ENCODE results near the gene GPRIN1.

The GPRIN1 gene

GRCh38 chr5:176614805-176615478, 5.0 kb upstream of the GPRIN1 start:
- Histone ChIP-seq H2AFZ (ENCODE audit: low read depth, low read length) (no peak overlapping the region), H3K36me3 (replicated peaks; ENCODE audit: low read depth, low read length) (no peaks in the 10 kb centered on the region), H3K4me2 (ENCODE audit: low read length) (no peak overlapping the region), H4K20me1 (ENCODE audit: insufficient read depth, low read length) (no peaks in the 10 kb centered on the region), H3K4me3 (ENCODE audit: low read length) (no peak overlapping the region), H3K4me1 (ENCODE audit: low read length) (no peaks in the 10 kb centered on the region), H3K79me2 (ENCODE audit: low read length) (no peaks in the 10 kb centered on the region), H3K9ac (ENCODE audit: low read length) (no peak overlapping the region), H3K27me3 (ENCODE audit: low read depth, low read length) (peaks cover 10% of the 10 kb centered on the region; the same call in 1 of the 2 replicates), H3K9me3 (ENCODE audit: insufficient read depth, low read length) (no peaks in the 10 kb centered on the region), H3K27ac (ENCODE audit: low read length) (no peak overlapping the region)
- TF ChIP-seq EZH2phosphoT487 (IDR thresholded peaks at IDR 0.05; ENCODE audit: low read depth) (no peak), CTCF (IDR thresholded peaks at IDR 0.05; ENCODE audit: low read depth, low read length) (no peak)

GRCh38 chr5:176612855-176613254, 2.9 kb upstream of the GPRIN1 start:
- H3K79me2 ChIP-seq (ENCODE audit: low read length) = peaks cover 7% of the 10 kb centered on the region; the same call in 1 of the 2 replicates
- no peak overlapping the region for H3K4me3 ChIP-seq (ENCODE audit: low read length)
- no peak overlapping the region for H3K4me2 ChIP-seq (ENCODE audit: low read length)
- H3K9me3 ChIP-seq (ENCODE audit: insufficient read depth, low read length) = no peaks in the 10 kb centered on the region
- 0 out of 2 replicates have a peak, but pooled peaks cover 5% of the 10 kb centered on the region for H4K20me1 ChIP-seq (ENCODE audit: insufficient read depth, low read length)
- TF ChIP-seq EZH2phosphoT487 (IDR thresholded peaks at IDR 0.05; ENCODE audit: low read depth) = no peak
- TF ChIP-seq CTCF (IDR thresholded peaks at IDR 0.05; ENCODE audit: low read depth, low read length) = no peak
- no peak overlapping the region for H3K9ac ChIP-seq (ENCODE audit: low read length)
- H3K27me3 ChIP-seq (ENCODE audit: low read depth, low read length) = peaks cover 10% of the 10 kb centered on the region; the same call in 1 of the 2 replicates
- H3K27ac ChIP-seq (ENCODE audit: low read length) = no peak overlapping the region
- H3K36me3 ChIP-seq (replicated peaks; ENCODE audit: low read depth, low read length) = no peaks in the 10 kb centered on the region
- H3K4me1 ChIP-seq (ENCODE audit: low read length) = peaks cover 5% of the 10 kb centered on the region; the same call in 1 of the 2 replicates
- no peak overlapping the region for H2AFZ ChIP-seq (ENCODE audit: low read depth, low read length)

GRCh38 chr5:176612008-176612407, 2.1 kb upstream of the GPRIN1 start:
- Histone ChIP-seq H3K9me3 (ENCODE audit: insufficient read depth, low read length) (no peaks in the 10 kb centered on the region), H3K4me1 (ENCODE audit: low read length) (peaks cover 5% of the 10 kb centered on the region; the same call in 1 of the 2 replicates), H3K9ac (ENCODE audit: low read length) (no peak overlapping the region), H3K79me2 (ENCODE audit: low read length) (peaks cover 7% of the 10 kb centered on the region; the same call in 1 of the 2 replicates), H3K27me3 (ENCODE audit: low read depth, low read length) (peaks cover 10% of the 10 kb centered on the region; the same call in 1 of the 2 replicates), H3K4me2 (ENCODE audit: low read length) (no peak overlapping the region), H2AFZ (ENCODE audit: low read depth, low read length) (no peak overlapping the region), H4K20me1 (ENCODE audit: insufficient read depth, low read length) (0 out of 2 replicates have a peak, but pooled peaks cover 5% of the 10 kb centered on the region), H3K27ac (ENCODE audit: low read length) (no peak overlapping the region), H3K4me3 (ENCODE audit: low read length) (no peak overlapping the region), H3K36me3 (replicated peaks; ENCODE audit: low read depth, low read length) (no peaks in the 10 kb centered on the region)
- TF ChIP-seq EZH2phosphoT487 (IDR thresholded peaks at IDR 0.05; ENCODE audit: low read depth) = no peak
- no peak for TF ChIP-seq CTCF (IDR thresholded peaks at IDR 0.05; ENCODE audit: low read depth, low read length)

GRCh38 chr5:176611435-176611834, 1.5 kb upstream of the GPRIN1 start:
- no peak for TF ChIP-seq CTCF (IDR thresholded peaks at IDR 0.05; ENCODE audit: low read depth, low read length)
- no peak for TF ChIP-seq EZH2phosphoT487 (IDR thresholded peaks at IDR 0.05; ENCODE audit: low read depth)
- no peak overlapping the region for H3K4me2 ChIP-seq (ENCODE audit: low read length)
- no peaks in the 10 kb centered on the region for H3K9me3 ChIP-seq (ENCODE audit: insufficient read depth, low read length)
- H3K4me3 ChIP-seq (ENCODE audit: low read length) = no peak overlapping the region
- 0 out of 2 replicates have a peak, but pooled peaks cover 5% of the 10 kb centered on the region for H4K20me1 ChIP-seq (ENCODE audit: insufficient read depth, low read length)
- no peak overlapping the region for H3K27ac ChIP-seq (ENCODE audit: low read length)
- H3K4me1 ChIP-seq (ENCODE audit: low read length) = peaks cover 5% of the 10 kb centered on the region; the same call in 1 of the 2 replicates
- H3K27me3 ChIP-seq (ENCODE audit: low read depth, low read length) = peaks cover 10% of the 10 kb centered on the region; the same call in 1 of the 2 replicates
- H3K9ac ChIP-seq (ENCODE audit: low read length) = no peak overlapping the region
- H2AFZ ChIP-seq (ENCODE audit: low read depth, low read length) = no peak overlapping the region
- peaks cover 7% of the 10 kb centered on the region; the same call in 1 of the 2 replicates for H3K79me2 ChIP-seq (ENCODE audit: low read length)
- H3K36me3 ChIP-seq (replicated peaks; ENCODE audit: low read depth, low read length) = no peaks in the 10 kb centered on the region
